ENCODE data around the gene BAG3. TPM values are rescaled to one million over a fixed set of nuclear protein-coding genes. Genes with fewer than 3 reads are reported as not detected.

The BAG3 gene
- total and polyA plus RNA-seq, 2 of the 8 experiments (the other 6 are each of a cell fraction or from before 2014, with no cell fraction given) = 3.5 to 13.3 TPM

DNA sequence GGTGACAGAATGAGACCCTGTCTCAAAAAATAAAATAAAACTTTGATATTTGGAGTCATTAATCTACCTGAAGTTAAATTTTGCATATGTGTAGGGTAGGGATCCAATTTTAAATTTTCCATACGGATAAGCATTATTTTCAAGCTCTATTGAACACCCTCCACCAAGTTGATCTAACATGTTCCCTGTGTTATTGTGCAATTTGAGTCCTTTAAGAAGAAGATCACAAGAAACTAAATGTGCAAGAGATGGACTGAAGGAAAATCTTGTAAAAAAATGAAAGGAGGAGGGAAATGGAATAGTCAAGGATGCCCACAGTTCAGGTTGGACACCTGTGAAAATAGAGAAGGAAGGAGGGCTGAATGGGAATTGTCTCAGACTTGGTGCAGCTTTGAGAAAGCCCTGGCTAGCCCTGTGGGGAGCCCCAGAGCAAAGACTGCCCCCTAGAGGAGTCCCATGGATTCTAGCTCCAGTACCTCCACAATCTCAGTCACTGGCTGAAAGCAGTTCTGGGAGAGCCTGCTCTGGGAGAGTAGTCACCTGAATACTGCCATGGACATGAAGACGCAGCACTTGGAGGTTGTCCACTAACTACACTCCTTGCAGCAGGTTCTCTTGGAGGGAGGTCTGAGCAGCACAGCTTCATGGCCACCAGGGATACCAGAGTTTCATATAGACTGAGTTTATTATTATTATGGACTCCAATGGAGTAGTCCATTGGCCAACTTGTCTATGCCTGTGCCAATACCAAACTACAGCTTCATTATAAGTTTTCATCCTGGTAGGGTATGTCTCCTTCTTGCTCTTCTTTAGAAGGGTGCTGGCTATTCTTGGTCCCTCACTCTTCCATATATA lies 48.7 kb upstream of the BAG3 start (continued):
- TF ChIP-seq, protein P1, sequence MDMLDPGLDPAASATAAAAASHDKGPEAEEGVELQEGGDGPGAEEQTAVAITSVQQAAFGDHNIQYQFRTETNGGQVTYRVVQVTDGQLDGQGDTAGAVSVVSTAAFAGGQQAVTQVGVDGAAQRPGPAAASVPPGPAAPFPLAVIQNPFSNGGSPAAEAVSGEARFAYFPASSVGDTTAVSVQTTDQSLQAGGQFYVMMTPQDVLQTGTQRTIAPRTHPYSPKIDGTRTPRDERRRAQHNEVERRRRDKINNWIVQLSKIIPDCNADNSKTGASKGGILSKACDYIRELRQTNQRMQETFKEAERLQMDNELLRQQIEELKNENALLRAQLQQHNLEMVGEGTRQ (IDR thresholded peaks at IDR 0.05; ENCODE audit: low read length) = no peak
- TF ChIP-seq CHD1 (IDR thresholded peaks at IDR 0.05; ENCODE audit: low read depth, low read length) (no peak), SP2 (IDR thresholded peaks at IDR 0.05; ENCODE audit: low read length) (no peak), RAD21 (IDR thresholded peaks at IDR 0.05 in 1 of 2, conservative IDR thresholded peaks at IDR 0.05 in 1 of 2; ENCODE audit: low read depth in 2 of 2, low read length in 2 of 2) (peak; percentile 54 to 66), YY1 (IDR thresholded peaks at IDR 0.05; ENCODE audit: low read depth, low read length) (no peak), SIX5 (IDR thresholded peaks at IDR 0.05; ENCODE audit: low read depth, low read length) (no peak), SAP30 (IDR thresholded peaks at IDR 0.05; ENCODE audit: insufficient read depth, insufficient replicate concordance, low read length) (no peak)

Data from H1 (cell line).